Activated T-helper 1 cell treated with anti-CD3 and anti-CD28 coated beads, Interleukin-2, amount 50 U/mL, for 16 hours (primary cell): ENCODE results near the gene DGKD.

Source experiments
- DNase-seq, 2 donors: peaks; one replicate each; pipeline ENCODE4 v3.0.0-alpha.2; 2020; ENCODE audit warnings: low read depth in 1 of 2, low spot score in 1 of 2

The DGKD gene

DNA sequence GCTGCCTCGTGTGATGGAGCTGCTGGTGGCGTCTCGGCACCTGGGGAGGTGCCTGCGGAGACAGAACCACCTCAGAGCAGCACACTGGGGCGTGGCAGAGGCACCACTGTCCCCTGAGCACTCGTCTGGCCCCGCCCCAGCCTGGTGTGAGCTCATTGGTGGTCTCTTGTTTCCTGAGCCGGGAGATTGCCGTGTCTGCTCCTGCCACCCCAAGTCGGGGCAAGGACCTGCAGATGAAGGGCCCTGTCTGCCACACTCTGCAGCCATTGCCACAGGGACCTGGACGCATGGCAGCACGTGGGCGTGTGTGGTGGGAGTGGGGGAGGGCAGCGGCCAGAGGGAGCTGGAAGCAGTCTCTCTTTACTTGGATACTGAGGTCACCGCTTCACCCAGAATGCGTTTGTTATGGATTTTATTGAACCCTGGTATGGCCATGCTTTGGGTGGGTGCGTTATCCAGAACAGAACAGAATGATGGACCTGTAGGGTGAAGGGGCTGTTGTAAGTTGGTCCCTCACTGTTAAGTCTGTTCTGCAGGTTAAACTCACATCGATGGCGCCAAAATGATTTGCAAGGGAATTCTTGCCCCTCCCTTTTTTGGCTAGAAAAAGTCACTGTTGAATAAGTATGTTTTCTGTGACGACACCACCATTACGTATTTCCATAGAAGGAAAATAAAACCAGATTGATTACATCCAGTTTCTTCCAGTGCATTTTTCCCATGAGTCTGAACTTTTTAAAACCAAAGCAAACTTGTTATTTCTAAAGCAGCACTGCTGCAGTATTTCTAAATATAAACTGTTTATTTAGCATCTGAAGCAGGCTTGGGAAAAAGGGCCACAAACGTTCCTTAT lies 120.2 kb downstream of the DGKD start:
- no peak for DNase-seq

GRCh38 chr2:233476063-233476410 lies 121.7 kb downstream of the DGKD start:
- no peak for DNase-seq

DNA sequence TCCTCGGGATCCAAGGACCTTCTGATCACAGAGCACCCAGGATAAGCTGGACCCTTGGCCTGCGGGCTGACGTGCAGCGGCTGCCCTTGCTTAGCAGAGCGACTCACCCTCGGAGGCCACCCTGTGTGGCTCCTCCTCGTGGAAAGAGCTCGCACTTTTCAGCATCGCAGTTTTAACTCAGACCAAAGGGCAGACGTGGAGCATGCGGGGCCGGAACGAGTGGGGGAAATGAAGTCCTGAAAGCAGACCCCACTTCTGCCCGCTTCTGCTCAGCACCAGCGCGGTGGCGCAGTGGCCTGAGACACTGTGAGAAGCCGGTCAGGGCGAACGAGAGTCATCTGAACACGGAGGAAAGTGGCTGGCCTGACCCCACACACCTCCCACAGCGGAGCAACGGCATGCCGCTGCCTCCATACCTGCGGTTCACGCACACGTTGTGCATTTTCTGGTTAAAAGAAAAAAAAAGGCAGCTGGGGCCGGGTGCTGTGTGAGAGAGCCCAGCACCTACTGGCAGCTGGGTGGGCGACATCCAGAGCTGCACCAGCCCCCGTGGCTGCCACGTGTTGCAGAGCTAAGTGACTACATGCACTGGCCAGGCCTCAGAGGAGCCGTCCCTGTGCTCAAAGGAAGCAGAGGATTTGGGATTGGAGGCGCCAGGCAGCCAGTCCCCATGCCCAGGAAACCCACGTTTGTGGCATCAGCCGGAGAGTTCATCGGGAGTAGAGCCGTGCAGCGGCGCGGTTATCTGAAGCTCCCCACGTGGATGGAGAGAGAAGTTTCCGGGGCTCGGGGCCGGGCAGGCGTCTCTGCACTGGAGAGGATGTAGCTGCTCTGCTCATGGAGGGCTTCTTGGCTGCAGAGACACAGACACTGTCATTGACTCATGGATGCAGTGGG lies 122.6 kb downstream of the DGKD start:
- DNase-seq = no peak

GRCh38 chr2:233477548-233478433 lies 123.5 kb downstream of the DGKD start:
- no peak for DNase-seq

GRCh38 chr2:233479616-233480489 lies 125.6 kb downstream of the DGKD start:
- no peak for DNase-seq

DNA sequence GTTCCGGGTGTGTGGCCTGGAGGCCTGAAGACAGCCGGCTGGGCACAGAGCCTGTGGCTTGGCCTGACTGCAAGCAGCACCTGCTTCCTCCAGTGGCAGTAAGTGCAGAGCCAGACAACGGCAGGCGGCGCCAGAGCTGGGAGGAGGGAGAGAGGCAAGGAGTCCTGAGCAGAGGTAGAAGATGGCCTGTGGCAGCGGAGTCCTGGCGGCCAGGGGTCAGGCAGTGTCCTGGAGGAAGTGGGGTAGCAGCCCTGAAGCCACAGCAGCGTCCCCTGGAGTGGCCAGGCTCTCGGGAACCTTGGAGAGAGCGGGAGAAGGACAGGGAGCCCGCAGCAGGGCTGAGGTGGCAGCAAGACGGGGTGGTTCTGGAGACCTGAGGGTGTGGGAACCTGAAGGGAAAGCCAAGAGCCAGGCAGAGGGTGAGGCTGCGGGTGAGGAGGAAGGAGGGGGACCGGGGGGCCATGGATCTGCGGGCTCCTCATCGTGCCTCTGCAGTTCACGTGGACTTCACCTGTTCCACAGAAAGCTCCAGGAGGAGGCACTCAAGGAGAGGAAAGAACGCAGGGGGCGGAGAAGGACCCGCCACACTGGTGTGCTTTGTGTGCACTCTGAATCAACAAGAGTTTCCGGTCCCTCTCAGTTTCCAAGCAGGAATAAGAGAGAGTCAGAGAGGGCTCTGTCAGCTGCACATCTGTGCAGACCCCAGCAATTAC lies 126.4 kb downstream of the DGKD start:
- DNase-seq = no peak

GRCh38 chr2:233481368-233482142 lies 127.3 kb downstream of the DGKD start:
- no peak for DNase-seq

GRCh38 chr2:233482616-233483015 lies 128.3 kb downstream of the DGKD start:
- no peak for DNase-seq

GRCh38 chr2:233485726-233486125 lies 131.4 kb downstream of the DGKD start:
- no peak for DNase-seq

GRCh38 chr2:233486357-233486756 lies 132.1 kb downstream of the DGKD start:
- DNase-seq = no peak

- DNase-seq = no peak
Observed at GRCh38 chr2:233486778-233487552, 132.7 kb downstream of the DGKD start.

GRCh38 chr2:233487748-233488345 lies 133.6 kb downstream of the DGKD start:
- DNase-seq = no peak

GRCh38 chr2:233489143-233489542 lies 134.8 kb downstream of the DGKD start:
- no peak for DNase-seq

DNA sequence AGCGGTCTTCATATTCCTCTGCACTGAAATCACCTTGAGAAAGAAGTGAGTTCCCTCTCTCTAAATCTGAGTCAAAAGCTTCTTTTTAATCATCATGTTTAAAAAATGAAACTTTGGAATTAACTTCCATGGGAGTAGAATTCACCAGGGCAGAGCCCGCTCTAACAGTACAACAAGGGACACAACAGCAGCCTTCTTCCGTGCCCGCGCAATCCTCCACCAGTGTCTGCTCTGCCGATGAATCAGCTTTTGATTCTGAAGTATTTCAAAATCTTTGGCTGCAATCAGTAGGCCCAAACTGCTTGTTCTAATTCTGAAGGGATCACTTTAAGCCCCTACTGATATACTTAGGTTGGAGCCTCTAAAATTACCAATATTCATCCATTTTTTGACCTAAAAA lies 135.4 kb downstream of the DGKD start:
- no peak for DNase-seq

DNA sequence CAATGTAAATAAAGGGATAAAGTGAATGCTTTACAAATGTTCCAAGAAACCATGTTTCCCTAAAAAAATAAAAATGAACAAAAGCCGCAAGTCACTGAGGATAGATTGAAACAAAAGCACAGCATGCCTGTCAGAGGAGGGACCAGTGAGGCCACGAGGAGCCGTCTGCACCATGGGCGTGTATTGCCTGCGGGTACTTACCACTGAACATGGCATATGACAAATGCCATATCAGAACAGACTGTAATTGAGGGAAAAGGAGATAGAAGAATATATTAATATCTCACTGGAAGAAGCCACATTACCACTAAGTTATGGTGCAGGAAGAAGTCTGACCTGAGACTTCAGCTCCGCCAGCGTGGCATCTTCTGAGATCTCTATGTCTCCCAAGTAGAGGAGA lies 136.5 kb downstream of the DGKD start:
- DNase-seq = no peak

- no peak for DNase-seq
Observed at GRCh38 chr2:233491326-233491725, 137.0 kb downstream of the DGKD start.

GRCh38 chr2:233492078-233492477 lies 137.8 kb downstream of the DGKD start:
- DNase-seq = no peak

- no peak for DNase-seq
Observed at GRCh38 chr2:233492751-233493150, 138.5 kb downstream of the DGKD start.
